K562 (cell line): ENCODE data around the gene TTN. TPM values are rescaled to one million over a fixed set of nuclear protein-coding genes. Genes with fewer than 3 reads are reported as not detected.

Experiments
- ADNP ChIP-seq: fragments of 200-800 bp; sonication (Bioruptor generic); IDR thresholded peaks from 2 replicates; pipeline ENCODE4 v1.6.1; 2016; ENCODE audit warnings: missing genetic modification characterization, missing compliant biosample characterization
- E2F1 ChIP-seq: sonication (generic); formaldehyde crosslinking; IDR thresholded peaks from 2 replicates; pipeline ENCODE4 v1.8.1; 2023; ENCODE audit warnings: mild to moderate bottlenecking, missing genetic modification reagents, moderate library complexity
- ETV1 ChIP-seq: fragments of 450-650 bp; conservative IDR thresholded peaks from 2 replicates; pipeline ENCODE4 v1.6.1; 2016; ENCODE audit warnings: missing genetic modification characterization, control low read depth, low read depth, missing compliant biosample characterization
- FOXM1 ChIP-seq, 2 experiments: fragments of 450-650 bp in 1 of 2; sonication (generic) in 1 of 2; formaldehyde crosslinking in 1 of 2; IDR thresholded peaks; 2 replicates each; pipeline versions ENCODE4 v1.6.1 to v1.9.0; 2017 to 2022; ENCODE audit warnings: low read depth in 2 of 2, mild to moderate bottlenecking in 2 of 2, missing genetic modification reagents in 1 of 2, moderate library complexity in 1 of 2
- HDGF ChIP-seq: fragments of 450-650 bp; IDR thresholded peaks from 2 replicates; pipeline ENCODE4 v1.6.1; 2016
- MAFF ChIP-seq: IDR thresholded peaks from 2 replicates; pipeline ENCODE4 v1.6.1; 2012; ENCODE audit warnings: low read length, improper control_type of control experiment
- MYC ChIP-seq, 2 experiments: fragments of 250-450 bp in 1 of 2; sonication (Bioruptor Pico) in 1 of 2; IDR thresholded peaks; 2 replicates each; pipeline versions ENCODE4 v1.5.1 to v1.6.1; 2012 to 2021; ENCODE audit warnings: low read depth in 2 of 2, borderline replicate concordance in 1 of 2, improper control_type of control experiment in 1 of 2, low read length in 1 of 2, mild to moderate bottlenecking in 1 of 2, moderate library complexity in 1 of 2
- NCOA1 ChIP-seq: fragments of 450-650 bp; IDR thresholded peaks from 2 replicates; pipeline ENCODE4 v1.6.1; 2016; ENCODE audit warnings: low read depth
- SUPT5H ChIP-seq: fragments of 450-650 bp; IDR thresholded peaks from 2 replicates; pipeline ENCODE4 v1.6.1; 2016
- TBL1XR1 ChIP-seq, 2 experiments: IDR thresholded peaks; 2 replicates each; pipeline ENCODE4 v1.6.1; 2012; ENCODE audit warnings: improper control_type of control experiment in 2 of 2, low read length in 2 of 2, mild to moderate bottlenecking in 1 of 2
- ZBTB9 ChIP-seq: fragments of 450-650 bp; formaldehyde crosslinking; IDR thresholded peaks from 2 replicates; pipeline ENCODE4 v1.4.0; 2020; ENCODE audit warnings: mild to moderate bottlenecking, moderate library complexity
- ZNF174 ChIP-seq: fragments of 250-450 bp; sonication (Bioruptor Pico); IDR thresholded peaks from 2 replicates; pipeline ENCODE4 v1.4.0; 2020; ENCODE audit warnings: mild to moderate bottlenecking
- ZNF311 ChIP-seq: fragments of 250-450 bp; sonication (Bioruptor Pico); IDR thresholded peaks from 2 replicates; pipeline ENCODE4 v1.4.0; 2020; ENCODE audit warnings: mild to moderate bottlenecking, moderate library complexity
- polyA plus RNA-seq, 8 experiments: library from polyadenylated mRNA; depleted of rRNA in 4 of 8; stranded (reverse) in 5 of 8; unstranded in 3 of 8; fragments of >200 nt; fragmentation: Nextera tagmentation in 2 of 8; fragmentation: Illumina TruSeq in 1 of 8; extraction: Ambion mirVana in 2 of 8; extraction: Trizol in 1 of 8; gene quantifications; 2 replicates each; pipeline versions ENCODE4 v1.2.1 to v1.2.3, GENCODE V29; 2011 to 2014; ENCODE audit warnings: inconsistent platforms in 1 of 8, missing spikeins in 1 of 8
- total RNA-seq, 7 experiments: library from RNA; depleted of rRNA in 6 of 7; stranded (reverse); fragments of >200 nt in 6 of 7; fragmentation: Illumina TruSeq in 2 of 7; extraction: Trizol in 2 of 7; gene quantifications; 2 replicates each; pipeline versions ENCODE4 v1.2.1 to v1.2.3, GENCODE V29; 2011 to 2021; ENCODE audit warnings: low replicate concordance in 1 of 7
- TF ChIP-seq, protein P1 (sequence below): fragments of 250-450 bp; sonication (Bioruptor Pico); IDR thresholded peaks from 2 replicates; pipeline ENCODE4 v1.8.0; 2021; ENCODE audit warnings: borderline replicate concordance, mild to moderate bottlenecking, moderate library complexity; ENCODE audit not compliant: poor library complexity, severe bottlenecking
- TF ChIP-seq, protein P2 (sequence below): sonication (generic); formaldehyde crosslinking; IDR thresholded peaks from 2 replicates; pipeline ENCODE4 v1.9.0; 2022; ENCODE audit warnings: mild to moderate bottlenecking, missing genetic modification reagents
- TF ChIP-seq, protein P3 (sequence below), 2 experiments: fragments of 450-650 bp in 1 of 2; IDR thresholded peaks; 2 replicates each; pipeline ENCODE4 v1.6.1; 2011 to 2017; ENCODE audit warnings: low read depth in 2 of 2, antibody characterized with exemption in 1 of 2, borderline replicate concordance in 1 of 2, low read length in 1 of 2, mild to moderate bottlenecking in 1 of 2, mixed read lengths in 1 of 2; ENCODE audit not compliant: control insufficient read depth in 1 of 2

Gene TTN
- total and polyA plus RNA-seq, 9 of the 15 experiments (the other 6 are each of a cell fraction or from before 2014, with no cell fraction given) = under 0.01 to 0.20 (median 0.04) TPM; not detected in 1

- TF ChIP-seq ZBTB9 (CRISPR knock-in tag) (peak; percentile 48; the same call in 1 of the 2 replicates), MAFF (peak; percentile 2; the same call in 1 of the 2 replicates), ETV1 (peak; percentile 78), HDGF (no peak; the same call in 1 of the 2 replicates), ZNF311 (CRISPR knock-in tag) (0 out of 2 replicates have a peak, but pooled peaks have one; percentile 37), ADNP (tag) (peak; percentile 77; the same call in 1 of the 2 replicates), MYC (IDR thresholded peaks at IDR 0.05; ENCODE audit: low read depth, low read length) (peak; percentile 62; the same call in 1 of the 2 replicates), MYC (CRISPR knock-in tag; IDR thresholded peaks at IDR 0.05; ENCODE audit: borderline replicate concordance, low read depth) (no peak), FOXM1 (IDR thresholded peaks at IDR 0.05; ENCODE audit: low read depth) (peak; percentile 76), FOXM1 (CRISPR knock-in tag; IDR thresholded peaks at IDR 0.05; ENCODE audit: low read depth) (peak; percentile 75), TBL1XR1 (IDR thresholded peaks at IDR 0.05; ENCODE audit: low read length in 2 of 2) (peak in 1 of 2 experiments; percentile 49; a peak in 1 of 4 replicates), NCOA1 (0 out of 2 replicates have a peak, but pooled peaks have one; percentile 42), E2F1 (CRISPR knock-in tag) (0 out of 2 replicates have a peak, but pooled peaks have one; percentile 35), SUPT5H (peak; percentile 95), ZNF174 (CRISPR knock-in tag) (no peak)
- TF ChIP-seq, protein P1, sequence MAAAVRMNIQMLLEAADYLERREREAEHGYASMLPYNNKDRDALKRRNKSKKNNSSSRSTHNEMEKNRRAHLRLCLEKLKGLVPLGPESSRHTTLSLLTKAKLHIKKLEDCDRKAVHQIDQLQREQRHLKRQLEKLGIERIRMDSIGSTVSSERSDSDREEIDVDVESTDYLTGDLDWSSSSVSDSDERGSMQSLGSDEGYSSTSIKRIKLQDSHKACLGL (CRISPR knock-in tag) = no peak
- TF ChIP-seq, protein P2, sequence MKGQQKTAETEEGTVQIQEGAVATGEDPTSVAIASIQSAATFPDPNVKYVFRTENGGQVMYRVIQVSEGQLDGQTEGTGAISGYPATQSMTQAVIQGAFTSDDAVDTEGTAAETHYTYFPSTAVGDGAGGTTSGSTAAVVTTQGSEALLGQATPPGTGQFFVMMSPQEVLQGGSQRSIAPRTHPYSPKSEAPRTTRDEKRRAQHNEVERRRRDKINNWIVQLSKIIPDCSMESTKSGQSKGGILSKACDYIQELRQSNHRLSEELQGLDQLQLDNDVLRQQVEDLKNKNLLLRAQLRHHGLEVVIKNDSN (CRISPR knock-in tag) = no peak; the same call in none of the 2 replicates
- TF ChIP-seq, protein P3, sequence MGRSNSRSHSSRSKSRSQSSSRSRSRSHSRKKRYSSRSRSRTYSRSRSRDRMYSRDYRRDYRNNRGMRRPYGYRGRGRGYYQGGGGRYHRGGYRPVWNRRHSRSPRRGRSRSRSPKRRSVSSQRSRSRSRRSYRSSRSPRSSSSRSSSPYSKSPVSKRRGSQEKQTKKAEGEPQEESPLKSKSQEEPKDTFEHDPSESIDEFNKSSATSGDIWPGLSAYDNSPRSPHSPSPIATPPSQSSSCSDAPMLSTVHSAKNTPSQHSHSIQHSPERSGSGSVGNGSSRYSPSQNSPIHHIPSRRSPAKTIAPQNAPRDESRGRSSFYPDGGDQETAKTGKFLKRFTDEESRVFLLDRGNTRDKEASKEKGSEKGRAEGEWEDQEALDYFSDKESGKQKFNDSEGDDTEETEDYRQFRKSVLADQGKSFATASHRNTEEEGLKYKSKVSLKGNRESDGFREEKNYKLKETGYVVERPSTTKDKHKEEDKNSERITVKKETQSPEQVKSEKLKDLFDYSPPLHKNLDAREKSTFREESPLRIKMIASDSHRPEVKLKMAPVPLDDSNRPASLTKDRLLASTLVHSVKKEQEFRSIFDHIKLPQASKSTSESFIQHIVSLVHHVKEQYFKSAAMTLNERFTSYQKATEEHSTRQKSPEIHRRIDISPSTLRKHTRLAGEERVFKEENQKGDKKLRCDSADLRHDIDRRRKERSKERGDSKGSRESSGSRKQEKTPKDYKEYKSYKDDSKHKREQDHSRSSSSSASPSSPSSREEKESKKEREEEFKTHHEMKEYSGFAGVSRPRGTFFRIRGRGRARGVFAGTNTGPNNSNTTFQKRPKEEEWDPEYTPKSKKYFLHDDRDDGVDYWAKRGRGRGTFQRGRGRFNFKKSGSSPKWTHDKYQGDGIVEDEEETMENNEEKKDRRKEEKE (IDR thresholded peaks at IDR 0.05; ENCODE audit: borderline replicate concordance in 1 of 2, control insufficient read depth in 1 of 2, low read depth in 2 of 2, low read length in 1 of 2) = no peak; a peak in 1 of 4 replicates
These were observed 284.1 kb downstream of the TTN start (continued) for GRCh38 chr2:178522950-178523595.
